ENCODE data around the gene LAMB1.

The LAMB1 gene

GRCh38 chr7:107877731-107878382 is 125.1 kb downstream of the LAMB1 start:
- no peak for DNase-seq (ENCODE audit: low spot score)

- DNase-seq (ENCODE audit: low spot score): no peak
Observed at GRCh38 chr7:107876916-107877315, 126.0 kb downstream of the LAMB1 start.

GRCh38 chr7:107874605-107875446 is 128.1 kb downstream of the LAMB1 start:
- DNase-seq (ENCODE audit: low spot score): peak; percentile 67

GRCh38 chr7:107874111-107874510 is 128.8 kb downstream of the LAMB1 start:
- no peak for DNase-seq (ENCODE audit: low spot score)

Measured in activated CD4-positive, alpha-beta T cell treated with anti-CD3 and anti-CD28 coated beads, Interleukin-2, Interleukin-4, amounts not matched to agents 100 ng/mL and 50 ng/mL, durations not matched to agents 16 hours and 8 hours (primary cell).